HCT116 (cell line): Measurements from ENCODE around the gene CA14.

ENCODE experiments used
- EGR1 ChIP-seq: IDR thresholded peaks from 2 replicates; pipeline ENCODE4 v1.6.1; 2012; ENCODE audit warnings: low read depth
- ELF1 ChIP-seq: IDR thresholded peaks from 2 replicates; pipeline ENCODE4 v1.6.1; 2012; ENCODE audit warnings: low read depth, borderline replicate concordance
- EZH2 ChIP-seq: fragments of 200-600 bp; sonication (generic); IDR thresholded peaks from 2 replicates; pipeline ENCODE4 v1.6.1; 2017; ENCODE audit warnings: antibody characterized with exemption, mixed run types
- EZH2phosphoT487 ChIP-seq: fragments of 200-600 bp; IDR thresholded peaks from 2 replicates; pipeline ENCODE4 v1.6.1; 2018; ENCODE audit warnings: antibody characterized with exemption, borderline replicate concordance
- FOSL1 ChIP-seq: IDR thresholded peaks from 2 replicates; pipeline ENCODE4 v1.6.1; 2012; ENCODE audit warnings: low read depth
- JUND ChIP-seq: IDR thresholded peaks from 2 replicates; pipeline ENCODE4 v1.6.1; 2012
- MAX ChIP-seq: IDR thresholded peaks from 2 replicates; pipeline ENCODE4 v1.6.1; 2012
- POLR2A ChIP-seq: IDR thresholded peaks from 2 replicates; pipeline ENCODE4 v1.7.0; 2011; ENCODE audit warnings: borderline replicate concordance; ENCODE audit not compliant: insufficient read depth, insufficient read length; ENCODE audit errors: extremely low read depth
- POLR2AphosphoS5 ChIP-seq: IDR thresholded peaks from 2 replicates; pipeline ENCODE4 v1.6.1; 2011; ENCODE audit warnings: mild to moderate bottlenecking, low read depth, low read length, moderate library complexity
- REST ChIP-seq: IDR thresholded peaks from 2 replicates; pipeline ENCODE4 v1.6.1; 2012; ENCODE audit warnings: low read depth
- SIN3A ChIP-seq: IDR thresholded peaks from 2 replicates; pipeline ENCODE4 v1.6.1; 2012; ENCODE audit warnings: low read depth
- TCF7L2 ChIP-seq: IDR thresholded peaks from 2 replicates; pipeline ENCODE4 v1.7.0; 2011; ENCODE audit warnings: borderline replicate concordance, inconsistent platforms; ENCODE audit not compliant: insufficient read depth, insufficient read length; ENCODE audit errors: extremely low read depth
- YY1 ChIP-seq: IDR thresholded peaks from 2 replicates; pipeline ENCODE4 v1.6.1; 2011; ENCODE audit warnings: low read length, low read depth, moderate library complexity, mild to moderate bottlenecking; ENCODE audit not compliant: insufficient replicate concordance; ENCODE audit errors: extremely low read depth
- TF ChIP-seq, protein P1 (sequence below), 3 experiments: fragments of 200-600 bp in 1 of 3; sonication (generic) in 1 of 3; IDR thresholded peaks in 2 of 3; conservative IDR thresholded peaks in 1 of 3; 2 replicates each; pipeline ENCODE4 v1.5.1; 2012 to 2017; ENCODE audit warnings: low read depth in 2 of 3, low read length in 2 of 3, antibody characterized with exemption in 1 of 3, borderline replicate concordance in 1 of 3, control low read depth in 1 of 3, mild to moderate bottlenecking in 1 of 3, mixed read lengths in 1 of 3, mixed run types in 1 of 3, moderate library complexity in 1 of 3; ENCODE audit not compliant: insufficient read depth in 1 of 3

DNA sequence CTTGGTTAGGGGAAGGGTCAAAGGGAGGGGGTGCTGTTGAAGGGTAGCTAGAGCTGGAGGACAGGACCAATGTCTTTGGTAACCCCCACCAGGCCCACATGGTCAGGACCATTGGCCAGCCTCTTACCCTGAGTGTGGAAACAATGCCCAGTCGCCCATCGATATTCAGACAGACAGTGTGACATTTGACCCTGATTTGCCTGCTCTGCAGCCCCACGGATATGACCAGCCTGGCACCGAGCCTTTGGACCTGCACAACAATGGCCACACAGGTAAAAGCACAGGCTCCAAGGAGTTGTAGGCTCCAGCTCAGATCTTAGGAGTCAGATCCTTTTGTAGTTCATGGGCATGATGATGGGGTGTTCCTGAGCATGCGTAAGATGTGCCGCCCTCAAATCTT lies 3.8 kb downstream of the CA14 start:
- TF ChIP-seq REST (no peak), POLR2A (no peak), POLR2AphosphoS5 (no peak), EZH2 (no peak), JUND (no peak), SIN3A (no peak), ELF1 (no peak), FOSL1 (no peak), MAX (no peak), YY1 (no peak), EGR1 (no peak), EZH2phosphoT487 (no peak), TCF7L2 (no peak)
- TF ChIP-seq, protein P1, sequence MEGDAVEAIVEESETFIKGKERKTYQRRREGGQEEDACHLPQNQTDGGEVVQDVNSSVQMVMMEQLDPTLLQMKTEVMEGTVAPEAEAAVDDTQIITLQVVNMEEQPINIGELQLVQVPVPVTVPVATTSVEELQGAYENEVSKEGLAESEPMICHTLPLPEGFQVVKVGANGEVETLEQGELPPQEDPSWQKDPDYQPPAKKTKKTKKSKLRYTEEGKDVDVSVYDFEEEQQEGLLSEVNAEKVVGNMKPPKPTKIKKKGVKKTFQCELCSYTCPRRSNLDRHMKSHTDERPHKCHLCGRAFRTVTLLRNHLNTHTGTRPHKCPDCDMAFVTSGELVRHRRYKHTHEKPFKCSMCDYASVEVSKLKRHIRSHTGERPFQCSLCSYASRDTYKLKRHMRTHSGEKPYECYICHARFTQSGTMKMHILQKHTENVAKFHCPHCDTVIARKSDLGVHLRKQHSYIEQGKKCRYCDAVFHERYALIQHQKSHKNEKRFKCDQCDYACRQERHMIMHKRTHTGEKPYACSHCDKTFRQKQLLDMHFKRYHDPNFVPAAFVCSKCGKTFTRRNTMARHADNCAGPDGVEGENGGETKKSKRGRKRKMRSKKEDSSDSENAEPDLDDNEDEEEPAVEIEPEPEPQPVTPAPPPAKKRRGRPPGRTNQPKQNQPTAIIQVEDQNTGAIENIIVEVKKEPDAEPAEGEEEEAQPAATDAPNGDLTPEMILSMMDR (IDR thresholded peaks at IDR 0.05 in 2 of 3, conservative IDR thresholded peaks at IDR 0.05 in 1 of 3; ENCODE audit: borderline replicate concordance in 1 of 3, insufficient read depth in 1 of 3, low read depth in 2 of 3, low read length in 2 of 3), result no peak
